SU-DHL-6 (cell line): ENCODE results near the gene ATF6B.

Experiments
- EZH2phosphoT487 ChIP-seq: fragments of 200-600 bp; sonication (generic), shearing (Covaris generic); conservative IDR thresholded peaks from 2 replicates; pipeline ENCODE4 v1.6.1; 2018; ENCODE audit warnings: mild to moderate bottlenecking, antibody characterized with exemption, low read length, moderate library complexity, mixed read lengths
- TF ChIP-seq, protein P1 (sequence below): fragments of 200-600 bp; sonication (generic); IDR thresholded peaks from one replicate; pipeline ENCODE4 v1.5.1; 2017; ENCODE audit warnings: antibody characterized with exemption, mild to moderate bottlenecking, low read length, moderate library complexity; ENCODE audit not compliant: insufficient read depth, poor library complexity, severe bottlenecking

DNA sequence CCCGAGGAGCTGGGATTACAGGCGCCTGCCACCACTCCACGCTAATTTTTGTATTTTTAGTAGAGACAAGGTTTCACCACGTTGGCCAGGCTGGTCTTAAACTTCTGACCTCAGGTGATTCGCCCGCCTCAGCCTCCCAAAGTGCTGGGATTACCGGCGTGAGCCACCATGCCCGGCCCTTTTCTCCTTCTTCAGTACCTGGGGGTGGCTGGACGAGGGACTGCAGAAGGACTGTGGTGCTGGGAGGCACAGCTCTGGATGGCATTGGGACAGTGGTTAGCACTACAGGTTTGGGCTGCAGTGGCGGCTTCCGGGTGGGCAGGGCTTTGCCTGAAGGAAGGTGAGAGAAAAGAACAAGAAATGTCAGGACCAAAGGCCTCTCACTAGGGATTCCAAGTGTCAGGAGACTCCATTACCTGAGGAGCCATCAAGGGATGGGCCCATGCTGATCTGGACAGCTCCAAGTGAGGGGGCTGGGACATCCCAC is 7.4 kb downstream of the ATF6B start:
- TF ChIP-seq, protein P1, sequence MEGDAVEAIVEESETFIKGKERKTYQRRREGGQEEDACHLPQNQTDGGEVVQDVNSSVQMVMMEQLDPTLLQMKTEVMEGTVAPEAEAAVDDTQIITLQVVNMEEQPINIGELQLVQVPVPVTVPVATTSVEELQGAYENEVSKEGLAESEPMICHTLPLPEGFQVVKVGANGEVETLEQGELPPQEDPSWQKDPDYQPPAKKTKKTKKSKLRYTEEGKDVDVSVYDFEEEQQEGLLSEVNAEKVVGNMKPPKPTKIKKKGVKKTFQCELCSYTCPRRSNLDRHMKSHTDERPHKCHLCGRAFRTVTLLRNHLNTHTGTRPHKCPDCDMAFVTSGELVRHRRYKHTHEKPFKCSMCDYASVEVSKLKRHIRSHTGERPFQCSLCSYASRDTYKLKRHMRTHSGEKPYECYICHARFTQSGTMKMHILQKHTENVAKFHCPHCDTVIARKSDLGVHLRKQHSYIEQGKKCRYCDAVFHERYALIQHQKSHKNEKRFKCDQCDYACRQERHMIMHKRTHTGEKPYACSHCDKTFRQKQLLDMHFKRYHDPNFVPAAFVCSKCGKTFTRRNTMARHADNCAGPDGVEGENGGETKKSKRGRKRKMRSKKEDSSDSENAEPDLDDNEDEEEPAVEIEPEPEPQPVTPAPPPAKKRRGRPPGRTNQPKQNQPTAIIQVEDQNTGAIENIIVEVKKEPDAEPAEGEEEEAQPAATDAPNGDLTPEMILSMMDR = no peak
- no peak for TF ChIP-seq EZH2phosphoT487
